ENCODE measurements around the gene IFT81.
"Not testable (repeated sequence)": the region's sequence is repeated elsewhere in the genome, so short reads cannot be mapped to it uniquely, and the experiment has no call there.

The IFT81 gene

DNA sequence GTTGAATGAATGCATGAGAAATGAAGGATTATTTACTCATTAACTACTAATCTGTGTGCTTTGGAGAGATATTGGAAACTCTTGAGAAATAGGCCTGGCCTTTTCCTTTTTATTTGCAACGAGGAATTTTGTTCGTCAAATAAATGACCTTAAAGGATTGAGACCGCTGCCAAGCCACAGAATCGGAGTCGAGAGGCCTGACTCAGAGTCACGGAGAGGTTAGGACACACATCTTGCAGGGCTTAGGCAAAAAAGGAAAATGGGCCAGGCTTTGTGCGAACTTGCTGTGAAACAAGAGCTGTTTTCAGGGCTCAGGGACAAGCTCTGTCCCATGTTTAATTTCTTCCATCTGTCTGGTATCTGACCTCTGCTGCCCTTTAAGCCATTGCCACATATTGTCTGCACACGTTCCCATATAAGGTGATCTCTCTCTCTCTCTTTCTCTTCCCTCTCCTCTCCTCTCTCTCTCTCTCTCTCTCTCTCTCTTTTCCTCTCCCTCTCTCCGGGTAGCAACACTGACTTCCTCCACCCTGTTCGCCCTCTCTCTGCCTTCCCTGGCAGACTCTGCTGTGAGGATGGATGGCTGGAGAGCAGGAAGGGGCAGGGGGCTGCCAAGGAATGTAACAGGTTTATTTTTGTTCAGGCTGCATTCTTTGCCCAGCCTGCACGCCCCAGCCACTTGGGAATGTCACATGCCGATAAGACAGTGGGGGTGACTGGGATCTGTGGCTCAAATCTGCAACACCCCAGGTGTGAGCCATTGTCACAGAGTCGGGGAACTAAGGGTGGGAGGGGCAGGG is 14.9 kb upstream of the IFT81 start:
- DNase-seq = no peak

DNA sequence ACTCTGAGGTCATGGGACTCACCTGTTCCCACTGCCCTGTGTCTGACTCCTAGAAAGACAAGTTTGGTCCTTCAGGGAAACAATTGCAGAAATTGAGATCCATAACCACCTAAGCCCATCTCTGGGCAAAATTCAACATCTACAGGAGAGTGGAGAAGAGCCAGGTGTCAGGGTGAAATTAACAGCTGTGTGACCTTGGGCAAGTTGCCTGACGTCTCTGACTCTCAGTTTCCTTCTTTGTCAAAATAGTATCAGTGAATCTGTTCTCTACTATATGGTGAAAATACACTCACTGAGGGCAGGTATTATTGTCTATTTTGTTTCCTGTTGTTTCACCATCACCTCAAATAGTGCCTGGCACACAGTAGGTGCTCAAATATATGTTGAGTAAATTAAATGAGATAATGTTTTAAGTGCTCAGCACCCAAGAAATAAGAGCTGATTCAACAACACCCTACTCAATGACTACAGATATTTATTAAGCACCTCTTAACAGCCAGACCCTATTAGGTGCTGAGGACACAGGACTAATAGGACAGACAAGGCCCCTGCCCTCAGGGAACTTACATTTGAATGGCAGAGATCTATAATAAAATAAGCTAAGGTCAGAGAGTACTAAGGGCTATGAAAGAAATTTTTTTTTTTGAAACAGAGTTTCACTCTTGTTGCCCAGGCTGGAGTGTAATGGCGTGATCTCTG is 14.2 kb upstream of the IFT81 start:
- no peak for DNase-seq

DNA sequence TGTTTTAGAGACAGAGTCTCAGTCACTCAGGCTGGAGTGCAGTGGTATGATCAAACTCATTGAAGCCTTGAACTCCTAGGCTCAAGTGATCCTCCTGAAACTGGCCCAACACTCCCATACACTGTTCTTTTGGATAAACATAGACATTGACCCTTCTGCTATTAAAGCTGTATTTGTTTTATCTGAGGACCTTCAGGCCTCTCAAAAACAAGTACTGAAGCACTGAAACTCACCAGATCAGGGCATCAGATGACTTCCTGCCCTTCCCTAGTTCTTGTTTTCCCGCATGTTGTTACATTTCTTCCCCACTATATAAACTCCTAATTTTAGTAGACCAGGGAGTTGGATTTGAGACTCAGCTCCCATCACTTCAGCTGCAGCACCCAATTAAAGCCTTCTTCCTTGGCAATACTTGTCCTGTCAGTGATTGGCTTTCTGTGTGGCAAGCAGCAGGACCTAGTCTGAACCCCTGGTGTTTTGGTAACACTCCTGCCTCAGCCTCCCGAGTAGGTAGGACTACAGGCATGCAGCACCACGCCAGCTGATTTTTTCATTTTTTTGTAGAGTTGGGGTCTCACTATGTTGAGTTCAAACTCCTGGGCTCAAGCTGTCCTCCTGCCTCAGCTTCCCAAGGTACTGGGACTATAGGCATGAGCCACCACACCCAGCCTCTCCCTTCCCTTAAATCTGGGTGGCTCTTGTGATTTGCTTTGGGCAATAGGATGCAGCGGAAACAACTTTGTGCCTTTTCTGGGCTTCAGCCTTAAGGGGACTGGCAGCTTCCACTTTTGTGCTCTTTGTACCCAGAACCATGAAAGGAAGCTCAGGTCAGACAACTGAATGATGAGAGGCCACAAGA is 12.5 kb upstream of the IFT81 start:
- no peak for DNase-seq

DNA sequence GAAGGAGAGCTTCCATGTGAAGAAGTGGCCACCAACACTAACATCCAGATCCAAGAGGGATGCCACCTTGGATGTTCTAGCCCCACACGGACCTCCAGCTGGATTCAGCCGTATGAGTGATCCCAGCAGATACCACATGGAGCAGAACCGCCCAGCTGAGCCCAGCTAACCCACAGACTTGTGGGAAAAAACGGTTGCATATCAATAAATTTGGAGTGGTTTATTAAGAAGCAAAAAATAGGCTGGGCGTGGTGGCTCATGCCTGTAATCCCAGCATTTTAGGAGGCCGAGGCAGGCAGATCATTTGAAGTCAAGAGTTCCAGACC is 11.9 kb upstream of the IFT81 start:
- no peak for DNase-seq

DNA sequence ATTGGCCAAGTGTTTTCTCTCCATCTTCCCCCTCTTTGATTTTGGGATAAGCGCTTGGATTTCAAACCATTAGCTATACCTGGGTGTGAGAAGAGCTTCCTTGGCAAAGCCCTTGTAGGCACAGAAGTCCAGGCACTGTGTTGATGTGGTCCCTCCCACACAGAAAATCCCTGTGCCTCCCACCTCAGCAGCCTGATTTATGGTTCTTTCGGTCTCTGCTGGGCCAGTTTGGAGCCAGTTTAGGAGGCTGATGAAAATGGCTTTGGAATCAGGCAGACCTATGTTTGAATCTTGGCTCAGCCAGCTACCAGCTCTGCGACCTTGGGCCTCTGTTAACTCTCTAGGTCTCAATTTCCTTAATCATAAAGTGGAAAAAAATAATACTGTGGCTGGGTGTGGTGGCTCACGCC is 9.6 kb upstream of the IFT81 start:
- no peak for DNase-seq

DNA sequence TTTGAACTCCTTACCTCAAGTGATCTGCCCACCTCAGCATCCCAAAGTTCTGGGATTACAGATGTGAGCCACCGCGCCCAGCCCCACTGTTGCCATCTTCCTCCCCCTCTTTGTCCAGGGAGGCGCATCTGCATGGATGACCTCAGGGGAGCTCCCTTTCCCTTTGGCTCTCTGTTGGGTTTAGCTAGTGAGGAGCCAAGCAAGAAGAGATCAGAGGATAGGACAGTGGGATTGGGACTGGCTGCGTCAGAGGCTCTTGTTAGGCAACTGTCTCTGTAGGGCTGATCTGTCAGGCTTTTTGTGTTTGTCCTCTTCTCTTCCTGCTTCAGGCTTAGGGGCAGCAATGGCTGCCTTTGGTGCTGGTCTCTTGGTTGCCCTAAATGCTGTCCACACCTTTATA is 8.5 kb upstream of the IFT81 start:
- no peak for DNase-seq

DNA sequence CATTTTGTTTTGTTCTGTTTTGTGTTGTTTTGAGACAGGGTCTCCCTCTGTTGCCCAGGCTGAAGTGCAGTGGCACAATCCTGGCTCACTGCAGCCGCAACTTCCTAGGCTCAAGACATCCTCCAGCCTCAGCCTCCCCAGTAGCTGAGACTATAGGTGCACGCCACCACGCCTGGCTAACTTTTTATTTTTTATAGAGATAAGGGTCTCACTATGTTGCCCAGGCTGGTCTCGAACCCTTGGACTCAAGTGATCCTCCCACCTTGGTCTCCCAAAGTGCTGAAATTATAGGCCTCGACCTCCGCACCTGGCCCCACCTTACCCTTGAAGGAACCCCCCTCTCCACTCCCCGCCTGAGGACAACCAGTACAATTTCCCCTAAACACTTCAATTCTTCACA is 7.5 kb upstream of the IFT81 start:
- no peak for DNase-seq

DNA sequence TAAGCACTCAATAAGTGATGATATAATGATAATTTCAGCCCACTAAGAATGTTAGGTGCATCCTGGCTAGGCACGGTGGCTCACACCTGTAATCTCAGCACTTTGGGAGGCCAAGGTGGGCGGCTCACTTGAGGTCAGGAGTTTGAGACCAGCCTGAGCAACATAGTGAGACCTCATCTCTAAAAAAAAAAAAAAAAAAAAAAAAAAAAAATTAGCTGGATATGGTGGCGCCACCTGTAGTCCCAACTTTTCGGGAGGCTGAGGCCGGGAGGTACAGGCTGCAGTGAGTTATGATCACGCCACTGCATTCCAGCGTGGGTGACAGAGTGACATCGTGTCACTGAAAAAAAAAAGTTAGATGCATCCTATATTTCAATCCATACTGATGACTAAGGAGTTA is 6.9 kb upstream of the IFT81 start:
- not testable (repeated sequence) for DNase-seq

DNA sequence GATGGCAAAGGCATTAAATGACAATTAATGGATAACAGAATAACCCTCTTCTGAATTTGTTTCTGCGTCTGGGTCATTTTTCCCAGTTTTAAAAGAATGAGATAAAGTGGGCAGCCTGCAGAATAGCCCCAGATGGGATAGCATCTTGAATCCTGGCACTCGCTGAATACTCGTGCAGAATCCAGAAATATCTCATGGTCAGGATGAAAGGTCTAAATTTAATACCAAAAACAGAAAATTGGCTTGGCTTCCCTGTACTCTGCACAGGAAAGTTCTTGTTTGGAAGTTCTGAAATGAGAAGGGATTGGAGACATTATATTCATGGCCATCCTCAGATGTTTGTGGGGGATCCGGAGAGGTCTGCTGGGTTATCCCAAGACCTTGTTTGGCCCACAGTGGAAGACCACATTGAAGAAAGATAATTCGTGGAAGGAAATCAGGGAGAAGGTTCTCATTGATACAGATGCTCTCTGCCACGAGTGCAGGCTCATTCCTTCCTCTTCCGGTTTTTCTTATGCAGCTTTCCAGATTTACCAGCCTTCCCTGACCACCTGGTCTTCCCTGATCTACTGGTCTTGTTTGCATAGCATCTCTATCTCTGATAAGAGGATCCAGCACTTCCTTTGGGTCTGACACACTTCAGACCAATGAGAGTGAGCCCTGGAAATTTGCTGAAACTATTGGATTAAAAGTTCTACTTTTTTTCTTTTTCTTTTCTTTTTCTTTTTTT is 6.0 kb upstream of the IFT81 start:
- no peak for DNase-seq

DNA sequence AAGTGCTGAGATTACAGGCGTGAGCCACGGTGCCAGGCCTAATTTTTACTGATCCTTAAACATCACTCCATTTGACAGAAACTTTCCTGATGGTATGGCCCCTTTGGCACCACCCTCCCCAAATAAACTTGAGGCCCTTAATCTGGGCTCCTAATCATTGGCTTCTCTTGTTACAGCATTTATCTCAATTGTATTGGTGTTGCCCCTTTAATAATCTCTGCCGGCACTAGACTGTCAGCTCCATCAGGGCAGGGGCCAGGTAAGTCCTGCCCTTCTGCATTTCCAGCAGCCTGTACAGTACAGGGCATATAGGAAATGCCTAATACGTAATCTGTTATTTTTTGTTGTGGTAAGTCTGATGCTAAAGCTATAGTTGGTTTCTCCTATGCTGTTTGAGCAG is 1.2 kb upstream of the IFT81 start:
- DNase-seq = no peak

DNA sequence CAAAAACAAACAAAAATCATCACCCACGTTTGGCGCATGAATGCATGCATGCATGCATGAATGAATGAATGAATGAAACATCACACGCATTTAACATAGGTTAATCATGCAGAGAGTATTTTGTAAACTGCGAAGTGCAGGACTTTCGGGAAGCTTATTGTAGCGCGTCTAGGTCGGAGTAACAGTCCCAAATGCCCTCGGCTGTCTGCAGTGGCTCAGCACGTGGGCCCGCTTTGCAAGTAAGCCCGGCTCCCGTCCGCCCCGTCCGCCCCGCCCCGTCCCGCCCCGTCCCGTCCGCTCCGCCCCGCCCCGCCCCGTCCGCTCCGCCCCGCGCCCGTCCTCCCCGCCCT is 263 bp upstream of the IFT81 start:
- no peak for DNase-seq

DNA sequence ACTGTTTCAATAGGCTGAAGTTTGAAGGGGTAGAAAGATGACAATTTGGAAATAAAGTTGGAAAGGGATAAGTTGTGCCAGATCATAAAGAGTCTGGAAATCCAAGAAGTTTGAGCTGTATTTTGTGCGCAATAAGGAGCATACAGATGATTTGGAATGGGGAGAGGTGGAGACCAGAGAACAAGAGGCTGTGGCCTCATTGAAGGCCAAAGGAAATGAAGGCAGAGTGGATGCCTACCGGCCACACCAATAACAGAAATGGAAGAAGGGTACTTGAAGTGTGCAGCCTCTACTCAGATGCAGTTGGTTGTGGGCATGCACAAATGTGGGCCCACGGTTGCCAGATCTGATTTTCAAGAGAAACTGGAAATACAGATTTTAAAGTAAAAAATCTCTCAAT is 2.4 kb downstream of the IFT81 start:
- DNase-seq = no peak

DNA sequence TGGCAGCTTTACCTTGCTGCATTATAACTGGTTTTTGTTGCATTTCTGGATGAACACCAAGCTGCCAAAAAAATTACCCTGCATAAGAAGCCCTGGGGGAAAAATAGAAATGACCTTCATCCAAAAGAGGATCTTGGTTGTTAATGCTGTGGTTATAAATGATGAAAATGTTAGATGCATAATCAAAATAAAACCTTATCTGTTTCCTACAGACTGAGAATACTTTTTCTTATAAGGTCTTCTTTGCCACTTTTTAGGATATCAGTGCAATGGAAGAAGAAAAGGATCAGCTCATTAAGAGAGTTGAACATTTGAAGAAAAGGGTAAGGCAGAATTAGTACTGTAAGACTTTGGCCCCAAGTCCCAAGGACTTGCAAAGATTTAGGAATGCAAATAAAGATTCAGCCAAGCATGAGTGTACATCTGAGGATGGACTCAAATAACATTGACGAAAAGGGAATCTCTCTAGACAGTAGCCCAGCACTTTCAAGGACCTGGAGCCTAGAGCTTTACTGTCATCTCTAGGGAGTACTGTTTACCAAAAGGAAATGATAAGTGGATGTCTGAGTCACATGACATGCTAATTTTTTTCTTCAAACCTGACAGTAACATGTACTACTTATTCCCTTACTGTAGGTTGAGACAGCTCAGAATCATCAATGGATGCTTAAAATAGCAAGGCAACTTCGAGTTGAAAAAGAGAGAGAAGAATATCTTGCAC is 10.7 kb downstream of the IFT81 start:
- DNase-seq = no peak

DNA sequence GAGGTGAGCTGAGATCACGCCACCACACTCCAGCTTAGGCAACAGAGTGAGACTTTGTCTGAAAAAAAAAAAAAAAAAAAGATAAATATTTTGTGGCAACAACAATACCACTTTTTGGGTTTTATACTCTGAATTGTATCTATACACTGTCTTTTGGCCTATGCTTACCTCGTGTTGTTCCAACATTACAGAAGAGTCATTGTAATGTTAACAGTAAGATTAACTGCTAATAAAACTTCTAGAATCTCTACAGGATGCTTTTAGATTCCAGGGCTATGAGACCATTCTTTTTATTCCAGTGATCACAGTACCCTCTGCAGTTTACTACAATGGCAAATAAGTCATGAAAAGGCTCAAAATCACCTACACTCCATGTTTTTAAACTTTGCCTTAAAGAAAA is 11.6 kb downstream of the IFT81 start:
- no peak for DNase-seq

DNA sequence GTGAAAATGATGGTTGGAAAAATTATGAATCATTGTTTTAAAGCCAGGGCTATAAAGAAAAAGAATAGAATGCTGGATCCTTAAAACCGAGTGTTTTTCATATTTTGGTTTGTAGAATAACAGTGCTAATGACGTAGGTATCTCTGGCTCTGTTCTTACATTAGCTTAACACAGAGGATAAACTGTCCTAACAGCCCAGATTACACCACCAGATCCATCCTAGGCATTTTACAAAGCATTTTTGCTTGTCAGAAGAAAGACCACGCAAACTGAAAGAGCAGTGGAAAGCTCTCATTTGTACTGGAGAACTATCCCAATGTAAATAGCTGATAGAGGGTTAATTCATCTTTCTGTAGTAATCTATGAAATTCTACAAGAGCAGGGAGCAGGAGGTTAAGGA is 13.6 kb downstream of the IFT81 start:
- no peak for DNase-seq

DNA sequence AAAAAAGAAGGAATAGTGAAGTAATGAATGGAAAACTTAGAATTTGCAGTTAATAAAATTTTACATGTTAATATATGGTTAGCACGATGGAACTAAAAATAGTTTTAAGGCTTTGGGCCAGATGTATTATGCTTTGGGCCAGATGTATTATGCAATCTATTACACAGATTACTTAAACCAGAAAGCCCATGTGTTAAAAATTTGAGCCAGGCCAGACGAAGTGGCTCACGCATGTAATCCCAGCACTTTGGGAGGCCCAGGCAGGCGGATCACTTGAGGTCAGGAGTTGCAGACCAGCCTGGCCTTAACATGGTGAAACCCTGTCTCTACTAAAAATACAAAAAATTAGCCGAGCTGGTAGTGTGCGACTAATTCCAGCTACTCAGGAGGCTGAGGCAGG is 17.2 kb downstream of the IFT81 start:
- DNase-seq = no peak

DNA sequence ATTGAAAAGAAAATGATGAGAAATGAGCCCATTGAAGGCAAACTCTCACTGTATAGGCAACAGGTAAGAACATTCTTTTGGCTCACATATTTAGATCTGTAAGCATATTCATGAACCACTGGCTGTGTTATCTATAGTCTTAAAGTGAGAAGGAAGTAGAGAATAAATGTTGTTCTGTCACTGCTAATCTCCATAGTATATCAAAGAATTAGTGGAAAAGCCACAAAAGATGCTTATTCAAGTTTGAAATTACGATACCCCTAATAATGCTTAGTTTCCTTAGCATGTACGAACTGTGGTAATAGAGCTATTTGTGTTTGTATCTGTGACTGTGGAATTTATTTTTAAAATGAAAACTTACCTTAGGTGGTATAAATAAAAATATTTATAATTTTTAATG is 22.8 kb downstream of the IFT81 start:
- no peak for DNase-seq

DNA sequence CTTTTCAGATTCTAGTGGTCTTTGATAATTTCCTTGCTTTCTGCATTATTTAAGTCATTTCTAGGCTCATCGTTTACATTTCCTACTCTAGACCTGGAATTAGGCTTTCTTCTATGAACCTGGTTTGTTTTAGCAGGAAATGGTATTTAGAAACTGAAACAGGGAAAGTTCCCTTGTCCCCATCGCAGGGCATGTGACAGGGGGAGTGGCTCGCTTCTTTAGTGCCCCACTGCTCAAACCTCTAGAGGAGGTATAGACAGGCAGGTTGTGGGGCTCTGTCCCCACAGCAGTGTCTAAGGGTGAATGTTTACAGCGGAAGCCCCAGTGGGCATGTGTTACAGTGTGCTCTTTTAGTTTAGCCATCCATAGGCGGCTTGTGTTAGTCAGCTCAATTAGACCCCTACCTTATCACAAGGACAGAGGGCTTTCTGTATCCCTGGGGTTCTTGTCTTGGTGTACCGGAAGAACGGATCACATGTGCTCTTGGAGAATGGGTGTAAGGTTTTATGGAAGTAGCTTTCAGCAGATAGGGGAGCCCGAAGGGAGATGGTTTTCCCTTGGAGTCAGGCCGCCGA is 25.0 kb downstream of the IFT81 start:
- DNase-seq = peak; percentile 22

DNA sequence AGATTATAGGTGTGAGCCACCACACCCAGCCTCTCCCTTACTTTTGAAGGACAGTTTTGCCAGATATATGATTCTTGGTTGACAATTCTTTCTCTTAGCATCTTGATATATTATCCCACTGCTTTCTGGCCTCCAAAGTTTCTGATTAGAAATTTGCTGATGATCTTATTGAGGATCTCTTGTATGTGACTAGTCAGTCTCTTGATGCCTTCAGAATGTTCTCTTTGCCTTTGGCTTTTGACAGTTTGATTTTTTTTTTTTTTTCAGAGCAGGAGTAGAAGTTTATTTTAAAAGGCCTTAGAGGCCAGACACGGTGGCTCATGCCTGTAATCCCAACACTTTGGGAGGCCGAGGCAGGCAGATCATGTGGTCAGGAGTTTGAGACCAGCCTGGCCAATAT is 32.6 kb downstream of the IFT81 start:
- no peak for DNase-seq

DNA sequence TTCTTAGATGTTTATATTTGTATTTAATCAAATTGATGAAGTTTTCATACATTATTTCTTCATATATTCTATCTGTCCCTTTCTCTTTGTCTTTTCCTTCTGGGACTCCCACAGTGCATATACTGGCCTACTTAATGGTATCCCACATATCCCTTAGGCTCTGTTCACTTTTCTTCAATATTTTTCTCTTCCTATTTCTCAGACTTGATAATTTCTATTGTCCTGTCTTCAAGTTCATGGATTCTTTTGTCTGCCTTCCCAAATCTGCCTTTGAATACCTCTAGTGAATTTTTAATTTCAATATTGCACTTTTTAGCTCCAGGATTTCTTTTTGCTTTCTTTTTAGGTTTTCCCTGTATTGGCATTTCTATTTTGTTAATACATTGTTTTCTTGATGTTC is 33.4 kb downstream of the IFT81 start:
- DNase-seq = no peak

DNA sequence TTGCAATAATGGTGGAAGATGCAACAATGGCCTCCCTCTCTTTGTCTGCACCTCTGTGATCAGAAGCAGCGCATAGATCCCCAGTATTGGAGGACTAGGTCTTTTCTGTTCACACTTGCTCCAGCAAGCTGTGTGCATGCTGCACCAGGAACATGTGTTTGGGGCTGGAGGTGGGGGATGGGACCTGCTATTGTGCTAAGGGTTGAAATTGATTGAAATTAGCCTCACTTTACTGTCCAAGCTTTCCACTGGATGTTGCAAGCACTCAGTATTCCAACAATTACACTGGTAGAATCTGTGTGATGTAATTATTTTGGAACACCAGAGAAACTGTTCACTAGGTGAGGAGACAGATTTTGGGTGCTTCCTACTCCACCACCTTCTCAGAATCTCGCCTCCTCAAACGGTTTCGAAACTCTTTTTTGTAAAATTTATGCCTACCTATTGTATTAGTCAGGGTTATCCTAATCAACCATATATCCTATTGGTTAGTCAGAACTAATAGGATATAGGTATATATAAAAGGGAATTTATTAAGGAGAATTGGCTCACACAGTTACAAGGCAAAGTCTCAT is 35.6 kb downstream of the IFT81 start:
- DNase-seq = no peak

Measured in activated CD4-positive, alpha-beta T cell treated with anti-CD3 and anti-CD28 coated beads, Interleukin-10, Interleukin-2, amounts not matched to agents 100 ng/mL and 50 ng/mL, durations not matched to agents 16 hours and 8 hours (primary cell).